ENCODE measurements around the gene INTU.
"Not testable (repeated sequence)": the region's sequence is repeated elsewhere in the genome, so short reads cannot be mapped to it uniquely, and the experiment has no call there.

The INTU gene

GRCh38 chr4:127642169-127642568 lies 9.4 kb downstream of the INTU start:
- DNase-seq (ENCODE audit: low spot score) (no peak), FAIRE-seq (no peak)

- DNase-seq (ENCODE audit: low spot score) (no peak), FAIRE-seq (no peak)
Observed at GRCh38 chr4:127643791-127644190, 11.0 kb downstream of the INTU start.

DNA sequence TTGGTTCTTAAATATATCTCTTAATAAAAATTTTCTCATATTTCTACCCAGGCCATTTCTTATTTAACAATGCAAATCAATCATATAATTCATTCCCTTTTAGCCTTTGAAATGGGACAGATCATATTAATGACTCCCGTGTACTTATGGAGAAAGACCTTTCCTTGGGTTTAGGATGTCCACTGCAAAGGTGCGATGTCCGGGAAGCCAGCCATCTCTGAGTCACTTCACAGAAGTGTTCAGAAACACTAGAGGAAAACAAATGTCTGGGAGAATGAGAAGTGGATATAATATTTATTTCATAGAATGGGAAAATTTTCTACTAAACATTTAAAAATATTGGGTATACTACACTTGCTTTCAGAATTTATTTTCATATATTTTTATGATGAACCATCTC lies 15.3 kb downstream of the INTU start:
- DNase-seq (ENCODE audit: low spot score) = no peak
- no peak for FAIRE-seq

DNA sequence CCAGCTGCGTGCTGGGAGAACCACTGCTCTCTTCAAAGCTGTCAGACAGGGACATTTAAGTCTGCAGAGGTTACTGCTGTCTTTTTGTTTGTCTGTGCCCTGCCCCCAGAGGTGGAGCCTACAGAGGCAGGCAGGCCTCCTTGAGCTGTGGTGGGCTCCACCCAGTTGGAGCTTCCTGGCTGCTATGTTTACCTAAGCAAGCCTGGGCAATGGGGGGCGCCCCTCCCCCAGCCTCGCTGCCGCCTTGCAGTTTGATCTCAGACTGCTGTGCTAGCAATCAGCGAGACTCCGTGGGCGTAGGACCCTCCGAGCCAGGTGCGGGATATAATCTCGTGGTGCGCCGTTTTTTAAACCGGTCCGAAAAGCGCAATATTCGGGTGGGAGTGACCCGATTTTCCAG lies 22.8 kb downstream of the INTU start:
- not testable (repeated sequence) for FAIRE-seq; DNase-seq (ENCODE audit: low spot score)

GRCh38 chr4:127656047-127656680 lies 23.4 kb downstream of the INTU start:
- FAIRE-seq = no peak

DNA sequence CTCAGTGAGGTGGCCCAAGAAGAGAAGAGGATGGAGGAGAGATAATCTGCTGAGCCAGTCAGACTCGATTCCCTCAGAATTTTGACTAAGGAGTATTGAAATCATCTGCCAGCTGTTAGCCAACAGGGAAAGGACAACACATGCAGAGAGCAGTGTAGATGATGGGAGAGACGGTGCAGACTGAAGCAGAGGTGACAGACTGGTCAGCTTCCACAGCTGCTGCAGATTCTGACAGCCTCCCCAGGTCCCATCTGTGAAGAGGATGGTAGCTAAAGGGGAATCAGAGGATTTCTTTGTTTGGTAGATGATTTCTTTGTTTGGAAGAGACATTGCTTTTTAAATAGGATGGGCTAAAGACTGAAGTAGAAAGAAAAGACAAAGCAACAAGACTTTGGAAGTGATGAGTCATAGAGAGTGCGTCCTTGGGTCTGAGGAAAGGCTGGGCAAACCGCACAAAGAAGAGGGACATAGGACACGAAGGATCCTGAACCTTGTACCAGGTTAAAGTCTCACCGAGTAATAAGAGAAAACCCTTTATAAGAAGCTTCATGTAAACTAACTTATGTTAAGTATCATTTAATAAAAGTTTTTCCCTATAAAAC lies 27.6 kb downstream of the INTU start:
- no peak for FAIRE-seq
- no peak for DNase-seq (ENCODE audit: low spot score)

More at GRCh38 chr4:127656047-127656680, 23.4 kb downstream of the INTU start:
- DNase-seq (ENCODE audit: low spot score) = no peak

DNA sequence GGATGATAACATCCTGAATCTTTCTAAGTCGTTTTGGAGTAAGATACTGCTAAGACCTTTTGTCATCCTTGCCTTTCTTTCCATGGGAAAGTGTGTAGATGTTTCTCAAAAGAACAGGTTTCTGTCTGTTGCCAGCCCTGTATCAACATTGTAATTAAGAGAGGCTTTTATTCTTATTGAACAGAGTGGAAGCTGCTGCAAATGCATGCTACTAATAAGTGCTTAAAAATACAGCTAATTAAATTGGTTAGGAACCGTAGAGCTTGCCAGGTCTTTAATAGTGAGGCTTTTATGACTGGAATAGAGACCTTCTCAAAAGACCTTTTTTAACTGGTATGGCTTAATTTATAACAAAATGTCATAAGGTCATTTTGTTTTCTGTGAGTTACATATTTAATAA lies 34.4 kb downstream of the INTU start:
- FAIRE-seq (no peak), DNase-seq (ENCODE audit: low spot score) (no peak)

- FAIRE-seq (no peak), DNase-seq (ENCODE audit: low spot score) (no peak)
Observed at GRCh38 chr4:127667772-127668171, 35.0 kb downstream of the INTU start.

- DNase-seq (ENCODE audit: low spot score) (no peak), FAIRE-seq (no peak)
Observed at GRCh38 chr4:127668770-127669169, 36.0 kb downstream of the INTU start.

DNA sequence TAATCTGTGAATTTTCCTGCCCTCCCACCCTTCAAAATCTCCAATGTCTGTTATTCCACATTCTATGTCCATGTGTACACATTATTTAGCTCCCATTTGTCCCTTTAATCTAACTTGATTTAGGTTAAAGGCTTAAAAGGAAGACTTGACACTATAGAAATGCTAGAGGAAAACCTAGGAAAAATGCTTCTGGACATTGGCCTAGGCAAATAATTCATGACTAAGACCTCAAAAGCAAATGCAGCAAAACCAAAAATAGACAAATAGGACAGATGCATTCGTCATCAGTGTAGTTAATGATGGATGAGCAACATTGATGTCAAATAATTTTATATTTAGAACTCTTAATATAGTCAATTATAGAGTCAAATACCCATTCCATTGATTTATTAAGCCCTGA lies 36.9 kb downstream of the INTU start:
- DNase-seq (ENCODE audit: low spot score) (no peak), FAIRE-seq (no peak)

GRCh38 chr4:127672111-127672510 lies 39.4 kb downstream of the INTU start:
- DNase-seq (ENCODE audit: low spot score) = no peak
- no peak for FAIRE-seq

DNA sequence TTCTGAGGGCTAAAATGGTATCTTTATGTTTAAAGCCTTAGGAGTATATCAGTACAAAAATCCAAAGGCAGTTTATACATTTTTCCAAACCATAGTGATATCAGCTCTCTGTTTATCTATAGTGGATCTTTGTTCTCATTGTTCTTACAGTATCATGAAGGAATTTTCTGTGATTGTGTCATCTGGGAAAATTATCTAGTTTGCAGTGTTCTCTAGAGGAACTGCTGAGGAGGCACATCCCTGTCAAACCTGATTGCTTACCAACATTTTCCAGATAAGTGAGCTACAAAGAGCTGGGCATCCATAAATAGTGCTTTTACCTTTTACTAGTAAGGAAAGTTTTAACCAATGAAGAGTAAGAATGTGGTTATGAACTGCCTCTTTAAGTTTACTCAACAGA lies 52.5 kb downstream of the INTU start:
- FAIRE-seq = no peak
- DNase-seq (ENCODE audit: low spot score) = peak; percentile 33

DNA sequence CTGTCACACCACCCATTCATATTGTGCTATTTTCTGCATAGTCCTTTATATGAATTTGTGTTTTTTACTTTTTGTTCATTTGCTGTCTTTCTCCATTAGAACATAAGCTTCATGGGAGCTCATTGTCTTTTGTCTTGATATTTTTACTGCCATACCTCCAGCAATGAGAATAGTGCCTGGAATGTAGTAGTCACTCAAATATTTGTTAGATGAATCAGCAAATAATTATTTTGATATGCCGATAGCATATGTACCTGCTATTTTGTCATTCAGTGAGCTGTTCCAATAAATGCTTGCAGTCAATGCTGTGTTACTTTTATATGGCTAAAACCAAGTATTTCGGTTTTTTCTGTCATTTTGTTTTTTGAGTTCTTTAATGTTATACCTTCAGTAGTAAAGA lies 53.9 kb downstream of the INTU start:
- no peak for FAIRE-seq
- peak; percentile 36 for DNase-seq (ENCODE audit: low spot score)

DNA sequence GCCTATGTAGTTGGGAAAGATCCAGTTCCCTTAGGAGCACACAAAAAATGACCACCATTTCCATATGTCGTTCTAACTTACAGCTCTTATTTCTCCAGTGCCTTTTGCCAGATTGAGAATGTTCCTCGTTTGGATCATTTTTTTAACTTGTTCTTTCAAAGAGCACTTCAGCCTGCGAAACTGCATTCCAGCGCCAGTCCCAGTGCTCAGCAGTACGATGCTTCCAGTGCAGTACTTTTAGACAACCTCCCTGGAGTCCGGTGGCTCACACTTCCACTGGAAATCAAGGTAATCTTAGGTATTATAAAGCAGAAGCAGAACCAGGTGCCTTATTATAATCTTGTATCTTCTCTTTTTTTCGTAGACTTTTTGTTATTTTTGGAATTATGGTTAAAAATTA lies 54.8 kb downstream of the INTU start:
- FAIRE-seq (no peak), DNase-seq (ENCODE audit: low spot score) (no peak)

DNA sequence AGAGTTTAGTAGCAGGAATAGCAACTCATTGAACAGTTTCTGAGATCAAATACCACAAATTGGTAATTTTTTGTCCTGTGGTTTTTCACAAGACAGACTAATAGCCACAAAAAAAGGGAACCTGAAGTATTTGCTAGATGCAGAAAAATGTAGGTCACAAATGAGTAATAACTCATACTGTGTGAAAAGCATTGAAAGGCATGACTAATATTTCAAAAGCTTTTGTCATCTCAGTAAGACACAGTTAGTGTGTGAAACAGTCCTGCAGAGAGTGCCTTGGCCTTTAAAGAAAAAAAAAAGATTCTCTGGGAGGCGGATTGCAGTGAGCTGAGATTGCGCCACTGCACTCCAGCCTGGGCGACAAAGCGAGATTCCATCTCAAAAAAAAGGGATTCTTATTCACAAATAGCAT lies 66.0 kb downstream of the INTU start:
- FAIRE-seq (peak; percentile 87), DNase-seq (ENCODE audit: low spot score) (peak; percentile 70)

GRCh38 chr4:127708985-127709384 lies 76.2 kb downstream of the INTU start:
- peak; percentile 66 for DNase-seq (ENCODE audit: low spot score)
- FAIRE-seq = peak; percentile 63

DNA sequence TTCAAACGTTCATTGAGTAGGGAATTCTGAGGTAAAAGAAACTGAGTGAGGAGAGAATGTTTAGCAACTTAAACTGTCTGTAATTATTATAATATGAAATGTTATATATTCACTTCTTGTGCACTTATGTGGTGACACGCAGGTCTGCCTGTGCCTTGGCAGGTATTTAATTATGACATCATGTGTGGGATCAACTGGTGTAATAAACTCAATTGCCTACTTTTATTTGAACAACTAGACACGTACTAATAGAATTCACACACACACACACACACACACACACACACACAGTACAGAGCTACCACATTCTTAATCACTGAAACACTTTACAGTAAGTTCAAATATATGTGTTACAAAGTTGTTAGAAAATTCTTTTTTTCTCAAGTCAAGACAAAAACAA lies 76.7 kb downstream of the INTU start:
- DNase-seq (ENCODE audit: low spot score) (no peak), FAIRE-seq (no peak)

GRCh38 chr4:127730142-127730913 lies 97.6 kb downstream of the INTU start, which contains the start of gene SLC25A31:
Gene SLC25A31, plus strand, starts transcription at chr4:127730400. Its CDS starts 146 bp downstream, at chr4:127730546.
- no peak for FAIRE-seq

DNA sequence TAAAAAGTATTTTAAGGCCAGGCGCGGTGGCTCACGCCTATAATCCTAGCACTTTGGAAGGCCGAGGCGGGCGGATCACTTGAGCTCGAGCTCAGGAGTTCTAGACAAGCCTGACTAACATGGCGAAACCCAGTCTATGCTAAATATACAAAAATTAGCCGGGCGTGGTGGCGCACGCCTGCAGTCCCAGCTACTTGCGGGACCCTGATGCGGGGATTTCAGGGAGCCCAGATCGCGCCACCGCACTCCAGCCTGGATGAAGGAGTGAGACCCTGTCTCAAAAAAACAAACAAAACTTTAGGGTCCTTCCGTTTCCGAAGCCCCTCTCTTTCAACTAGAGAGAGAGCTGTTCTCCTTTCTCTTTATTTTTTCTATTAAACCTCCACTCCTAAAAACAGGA lies 98.6 kb downstream of the INTU start:
- FAIRE-seq = no peak
- DNase-seq (ENCODE audit: low spot score) = no peak

More at GRCh38 chr4:127730142-127730913, 97.6 kb downstream of the INTU start, which contains the start of gene SLC25A31:
- no peak for DNase-seq (ENCODE audit: low spot score)

GRCh38 chr4:127732623-127733328 lies 100.0 kb downstream of the INTU start:
- FAIRE-seq (peak; percentile 79), DNase-seq (ENCODE audit: low spot score) (peak; percentile 50)

- DNase-seq (ENCODE audit: low spot score) = no peak
- FAIRE-seq = no peak
Observed at GRCh38 chr4:127734976-127735375, 102.2 kb downstream of the INTU start.

DNA sequence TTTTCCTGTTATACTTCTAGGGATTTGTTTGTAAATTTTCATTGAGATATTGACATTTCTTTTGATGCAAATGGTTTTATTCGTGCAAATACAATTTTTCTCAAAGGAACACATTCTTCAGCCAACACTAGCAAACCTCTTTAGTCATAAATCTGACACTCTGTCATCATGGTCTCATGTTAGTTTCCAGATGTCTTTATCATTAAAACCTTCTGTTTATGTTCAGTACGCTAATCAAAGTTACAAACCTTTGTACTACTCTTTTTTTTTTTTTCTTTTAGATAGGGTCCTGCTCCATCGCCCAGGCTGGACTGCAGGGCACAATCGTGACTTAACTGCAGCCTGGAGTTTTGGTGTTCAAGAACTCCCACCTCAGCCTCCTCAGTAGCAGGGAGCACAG lies 104.5 kb downstream of the INTU start:
- FAIRE-seq = no peak
- no peak for DNase-seq (ENCODE audit: low spot score)
